Endothelial cell of umbilical vein (primary cell): ENCODE measurements around the gene MCRIP2. TPM values are rescaled to one million over a fixed set of nuclear protein-coding genes. Genes with fewer than 3 reads are reported as not detected.

Experiments
- BruUV-seq: library from RNA; stranded (reverse); fragments of 400-500 nt; replicated peaks from 2 replicates; lab custom pipeline; 2021; lab: Mats Ljungman, UMichigan
- CTCF ChIA-PET: fragments of 300-600, 350-600 bp; sonication (Branson Sonifier 250); formaldehyde crosslinking; loops from one replicate; lab custom pipeline; 2021; ENCODE audit warnings: antibody characterized with exemption, inconsistent platforms; lab: Charles Lee
- POLR2A ChIA-PET: fragments of 300-600, 350-600 bp; sonication (Branson Sonifier 250); formaldehyde crosslinking; loops from one replicate; lab custom pipeline; 2021; ENCODE audit warnings: antibody characterized with exemption, inconsistent platforms; lab: Charles Lee
- DNase-seq: peaks from one replicate; pipeline ENCODE4 v3.0.0-alpha.2; 2011; ENCODE audit warnings: low read depth, low spot score
- FAIRE-seq: peaks from 2 replicates; lab custom pipeline; 2011; peaks lifted over from hg19 to GRCh38; lab: Jason Lieb, UNC
- H2AFZ ChIP-seq: 2 replicates; pipeline ENCODE4 v1.6.0; 2012; ENCODE audit warnings: low read depth, low read length, control low read depth, inconsistent platforms
- H3K27ac ChIP-seq: 2 replicates; pipeline ENCODE4 v1.5.1; 2011; ENCODE audit warnings: low read depth, mild to moderate bottlenecking, control low read depth, low read length, moderate library complexity; ENCODE audit not compliant: insufficient read depth
- H3K27me3 ChIP-seq, 2 experiments: 2 replicates each; pipeline versions ENCODE4 v1.6.0 to v1.6.1; 2011; ENCODE audit warnings: low read length in 2 of 2, mixed read lengths in 1 of 2; ENCODE audit not compliant: control insufficient read depth in 2 of 2, insufficient read depth in 2 of 2
- H3K36me3 ChIP-seq, 2 experiments: 2 replicates in 1 of 2; 3 replicates in 1 of 2; pipeline ENCODE4 v1.5.1; 2011; ENCODE audit warnings: low read length in 2 of 2, mild to moderate bottlenecking in 1 of 2, moderate library complexity in 1 of 2; ENCODE audit not compliant: control insufficient read depth in 2 of 2, insufficient read depth in 2 of 2; ENCODE audit errors: extremely low read depth in 1 of 2
- H3K4me1 ChIP-seq: 3 replicates; pipeline ENCODE4 v1.5.1; 2011; ENCODE audit warnings: mild to moderate bottlenecking, low read length; ENCODE audit not compliant: control insufficient read depth, insufficient read depth; ENCODE audit errors: extremely low read depth
- H3K4me2 ChIP-seq: 2 replicates; pipeline ENCODE4 v1.6.1; 2011; ENCODE audit warnings: low read length, control low read depth, mixed read lengths; ENCODE audit not compliant: insufficient read depth
- H3K4me3 ChIP-seq, 3 experiments: fragments of 200-600 bp in 1 of 3; sonication (generic), shearing (Covaris generic) in 1 of 3; replicated peaks in 1 of 3; 2 replicates each; pipeline ENCODE4 v1.5.1; 2011 to 2016; ENCODE audit warnings: control low read depth in 3 of 3, low read length in 3 of 3, mild to moderate bottlenecking in 2 of 3, inconsistent platforms in 1 of 3, low read depth in 1 of 3, moderate library complexity in 1 of 3; ENCODE audit not compliant: insufficient read depth in 1 of 3
- H3K79me2 ChIP-seq: 2 replicates; pipeline ENCODE4 v1.6.0; 2012; ENCODE audit warnings: low read length, inconsistent platforms; ENCODE audit not compliant: control insufficient read depth, insufficient read depth
- H3K9ac ChIP-seq: replicated peaks from 2 replicates; pipeline ENCODE3; 2011; ENCODE audit warnings: low read length, control low read depth; ENCODE audit not compliant: insufficient read depth; ENCODE audit errors: extremely low read depth
- H3K9me1 ChIP-seq: replicated peaks from 3 replicates; pipeline ENCODE4 v1.6.0; 2011; ENCODE audit warnings: mild to moderate bottlenecking, low read length; ENCODE audit not compliant: control insufficient read depth, insufficient read depth; ENCODE audit errors: extremely low read depth
- H3K9me3 ChIP-seq: replicated peaks from 2 replicates; pipeline ENCODE4 v1.5.1; 2012; ENCODE audit warnings: low read length, inconsistent platforms; ENCODE audit not compliant: control insufficient read depth, insufficient read depth
- H4K20me1 ChIP-seq: replicated peaks from 2 replicates; pipeline ENCODE3; 2011; ENCODE audit warnings: mild to moderate bottlenecking, low read length; ENCODE audit not compliant: control insufficient read depth, insufficient read depth; ENCODE audit errors: extremely low read depth
- EZH2 ChIP-seq: IDR thresholded peaks from 2 replicates; pipeline ENCODE4 v1.6.1; 2012; ENCODE audit warnings: borderline replicate concordance, low read depth, mild to moderate bottlenecking, moderate library complexity, low read length, inconsistent platforms; ENCODE audit not compliant: severe bottlenecking
- FOS ChIP-seq: IDR thresholded peaks from 2 replicates; pipeline ENCODE4 v1.6.1; 2011; ENCODE audit warnings: mild to moderate bottlenecking, low read length, moderate library complexity, borderline replicate concordance; ENCODE audit not compliant: insufficient read depth
- GATA2 ChIP-seq: IDR thresholded peaks from 2 replicates; pipeline ENCODE4 v1.7.0; 2011; ENCODE audit warnings: low read depth, mild to moderate bottlenecking, moderate library complexity, mixed read lengths, low read length; ENCODE audit not compliant: insufficient read length, insufficient read depth
- JUN ChIP-seq: IDR thresholded peaks from 2 replicates; pipeline ENCODE4 v1.6.1; 2011; ENCODE audit warnings: borderline replicate concordance, low read depth; ENCODE audit not compliant: insufficient read length, insufficient read depth
- MYC ChIP-seq: IDR thresholded peaks from one replicate; pipeline ENCODE4 v1.6.1; 2011; ENCODE audit warnings: mild to moderate bottlenecking, low read depth, low read length
- POLR2A ChIP-seq: IDR thresholded peaks from 2 replicates; pipeline ENCODE4 v1.6.1; 2012; ENCODE audit warnings: low read depth, mild to moderate bottlenecking, control low read depth, low read length
- POLR2AphosphoS5 ChIP-seq: IDR thresholded peaks from 2 replicates; pipeline ENCODE4 v1.6.1; 2012; ENCODE audit warnings: low read depth, mild to moderate bottlenecking, control low read depth, low read length, moderate library complexity; ENCODE audit not compliant: insufficient read depth
- dilution Hi-C: fragments of 300-500 bp; cut with MboI; formaldehyde crosslinking; loops from one replicate; pipeline ENCODE4 v1.15.0; 2019; ENCODE audit warnings: low sequenced_read_pairs; ENCODE audit not compliant: extremely low pct_ligation_motif_present
- intact Hi-C: fragments of 100-400 bp; cut with micrococcal nuclease; formaldehyde crosslinking; loops from one replicate; pipeline ENCODE4 v1.10.0; 2022
- polyA plus RNA-seq, 4 experiments: library from polyadenylated mRNA; depleted of rRNA in 3 of 4; stranded (reverse) in 3 of 4; unstranded in 1 of 4; fragments of >200 nt; gene quantifications; 2 replicates each; pipeline versions ENCODE4 v1.2.1 to v1.2.3, GENCODE V29; 2011 to 2012; ENCODE audit warnings: missing spikeins in 1 of 4
- total RNA-seq: library from RNA; stranded (reverse); gene quantifications from 2 replicates; pipeline ENCODE4 v1.2.3, GENCODE V29; 2021
- TF ChIP-seq, protein P1 (sequence below): IDR thresholded peaks from 2 replicates; pipeline ENCODE4 v1.6.1; 2011; ENCODE audit not compliant: insufficient read depth, insufficient read length
- TF ChIP-seq, protein P2 (sequence below), 2 donors: IDR thresholded peaks; 1 replicate in 1 of 2; 2 replicates in 1 of 2; pipeline ENCODE4 v1.5.1; 2011; ENCODE audit warnings: low read length in 2 of 2, mild to moderate bottlenecking in 2 of 2, moderate library complexity in 2 of 2, control low read depth in 1 of 2, inconsistent platforms in 1 of 2, low read depth in 1 of 2; ENCODE audit not compliant: insufficient read depth in 1 of 2; ENCODE audit errors: extremely low read depth in 1 of 2

The MCRIP2 gene
- total and polyA plus RNA-seq, 2 donors (not counting 3 experiments of a cell fraction or from before 2014, with no cell fraction given) = 17.1 to 18.9 TPM

DNA sequence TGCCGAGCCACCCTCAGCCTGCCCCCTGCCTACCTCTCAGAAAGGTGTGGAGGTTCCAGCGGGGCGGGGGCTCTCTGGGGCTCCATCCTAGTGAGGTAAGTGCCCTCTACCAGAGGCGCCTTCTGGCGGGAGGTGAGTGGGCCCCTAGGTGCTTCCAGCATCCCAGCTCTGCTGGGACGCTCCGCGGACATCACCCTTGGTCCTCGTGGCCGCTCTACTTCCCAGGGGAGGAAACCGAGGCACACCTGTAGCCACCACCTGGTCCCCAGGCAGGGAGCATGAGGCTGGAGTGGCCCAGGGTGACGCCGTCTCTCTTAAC lies 1.4 kb downstream of the MCRIP2 start:
- no peak for DNase-seq
- Histone ChIP-seq H3K36me3 (no peaks in the 10 kb centered on the region), H3K4me2 (no peak overlapping the region), H3K9me3 (no peaks in the 10 kb centered on the region), H3K27me3 (no peaks in the 10 kb centered on the region), H3K4me3 (no peak overlapping the region), H4K20me1 (no peaks in the 10 kb centered on the region), H3K4me1 (peaks cover 9% of the 10 kb centered on the region), H3K9me1 (no peaks in the 10 kb centered on the region), H3K9ac (no peak overlapping the region), H2AFZ (no peak overlapping the region), H3K79me2 (no peaks in the 10 kb centered on the region), H3K27ac (no peak overlapping the region)
- intact Hi-C loops (no loop called here), dilution Hi-C loops (no loop called here)
- TF ChIP-seq POLR2AphosphoS5 = no peak
- TF ChIP-seq, protein P1, sequence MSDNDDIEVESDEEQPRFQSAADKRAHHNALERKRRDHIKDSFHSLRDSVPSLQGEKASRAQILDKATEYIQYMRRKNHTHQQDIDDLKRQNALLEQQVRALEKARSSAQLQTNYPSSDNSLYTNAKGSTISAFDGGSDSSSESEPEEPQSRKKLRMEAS = no peak
- no peak for TF ChIP-seq POLR2A
- no peak for FAIRE-seq
- CTCF ChIA-PET = interaction anchor here (1.1 kb wide), 1 partner anchor 18 kb away, joined by 3 read pairs; no protein-coding TSS in a partner anchor
- no TSS peak for BruUV-seq
- POLR2A ChIA-PET = no interaction called here

DNA sequence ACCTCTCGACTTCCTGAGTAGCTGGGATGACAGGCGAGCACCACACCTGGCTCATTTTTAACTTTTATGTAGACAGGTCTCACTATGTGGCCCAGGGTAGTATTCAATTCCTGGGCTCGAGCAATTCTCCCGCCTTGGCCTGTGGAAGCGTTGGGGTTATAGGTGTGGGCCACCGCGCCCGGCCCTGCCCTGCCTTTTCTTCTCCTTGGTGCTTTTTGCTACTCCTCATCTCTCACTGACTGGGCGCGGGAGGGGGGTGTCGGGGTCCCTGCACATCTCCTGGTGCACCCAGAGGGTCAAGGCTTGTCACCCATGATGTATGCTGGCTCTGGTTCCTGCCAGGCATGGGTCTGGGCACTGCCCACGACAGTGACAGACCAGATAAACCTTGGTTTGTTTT lies 2.9 kb downstream of the MCRIP2 start:
- Histone ChIP-seq H3K4me3 (no peak overlapping the region), H3K9me3 (no peaks in the 10 kb centered on the region), H3K27me3 (no peaks in the 10 kb centered on the region), H3K4me2 (no peak overlapping the region), H3K4me1 (peaks cover 17% of the 10 kb centered on the region), H2AFZ (no peak overlapping the region), H4K20me1 (no peaks in the 10 kb centered on the region), H3K9ac (no peak overlapping the region), H3K79me2 (no peaks in the 10 kb centered on the region), H3K9me1 (no peaks in the 10 kb centered on the region), H3K36me3 (no peaks in the 10 kb centered on the region), H3K27ac (no peak overlapping the region)
- ChIA-PET CTCF (interaction anchor here (1.1 to 1.2 kb wide), 2 partner anchors 16 to 54 kb away, joined by 3 read pairs; partner anchors contain the start of gene RAB40C), POLR2A (no interaction called here)
- no TSS peak for BruUV-seq
- dilution Hi-C loops = no loop called here
- intact Hi-C loops = no loop called here
- FAIRE-seq (no peak), DNase-seq (no peak)
- TF ChIP-seq MYC (no peak), GATA2 (no peak), EZH2 (no peak), JUN (no peak), FOS (no peak), POLR2AphosphoS5 (no peak), POLR2A (no peak)
- TF ChIP-seq, protein P2, sequence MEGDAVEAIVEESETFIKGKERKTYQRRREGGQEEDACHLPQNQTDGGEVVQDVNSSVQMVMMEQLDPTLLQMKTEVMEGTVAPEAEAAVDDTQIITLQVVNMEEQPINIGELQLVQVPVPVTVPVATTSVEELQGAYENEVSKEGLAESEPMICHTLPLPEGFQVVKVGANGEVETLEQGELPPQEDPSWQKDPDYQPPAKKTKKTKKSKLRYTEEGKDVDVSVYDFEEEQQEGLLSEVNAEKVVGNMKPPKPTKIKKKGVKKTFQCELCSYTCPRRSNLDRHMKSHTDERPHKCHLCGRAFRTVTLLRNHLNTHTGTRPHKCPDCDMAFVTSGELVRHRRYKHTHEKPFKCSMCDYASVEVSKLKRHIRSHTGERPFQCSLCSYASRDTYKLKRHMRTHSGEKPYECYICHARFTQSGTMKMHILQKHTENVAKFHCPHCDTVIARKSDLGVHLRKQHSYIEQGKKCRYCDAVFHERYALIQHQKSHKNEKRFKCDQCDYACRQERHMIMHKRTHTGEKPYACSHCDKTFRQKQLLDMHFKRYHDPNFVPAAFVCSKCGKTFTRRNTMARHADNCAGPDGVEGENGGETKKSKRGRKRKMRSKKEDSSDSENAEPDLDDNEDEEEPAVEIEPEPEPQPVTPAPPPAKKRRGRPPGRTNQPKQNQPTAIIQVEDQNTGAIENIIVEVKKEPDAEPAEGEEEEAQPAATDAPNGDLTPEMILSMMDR (IDR thresholded peaks at IDR 0.05; ENCODE audit: extremely low read depth in 1 of 2, insufficient read depth in 1 of 2, low read depth in 1 of 2, low read length in 2 of 2) = no peak
- TF ChIP-seq, protein P1 = no peak
